Suprapubic skin (tissue), 4 donors: Measurements from ENCODE around the gene APOM. TPM values are rescaled to one million over a fixed set of nuclear protein-coding genes. Genes with fewer than 3 reads are reported as not detected.
A peak's percentile ranks its signal among the peaks of the same experiment; 100 is the strongest.

ENCODE experiments used
- DNase-seq, 2 donors: peaks; one replicate each; pipeline ENCODE4 v3.0.0-alpha.2; 2019; ENCODE audit warnings: low spot score in 2 of 2
- H3K27ac ChIP-seq: fragments of 200-600 bp; sonication (generic); one replicate; pipeline ENCODE4 v1.5.1; 2019
- H3K27me3 ChIP-seq: fragments of 200-600 bp; sonication (generic); one replicate; pipeline ENCODE4 v1.5.1; 2019
- H3K36me3 ChIP-seq: fragments of 200-600 bp; sonication (generic); one replicate; pipeline ENCODE4 v1.5.1; 2019
- H3K4me1 ChIP-seq: fragments of 200-600 bp; sonication (generic); one replicate; pipeline ENCODE4 v1.5.1; 2019
- H3K4me3 ChIP-seq: fragments of 200-600 bp; sonication (generic); one replicate; pipeline ENCODE4 v1.5.1; 2019; ENCODE audit warnings: mild to moderate bottlenecking
- H3K9me3 ChIP-seq: fragments of 200-600 bp; sonication (generic); one replicate; pipeline ENCODE4 v1.5.1; 2019
- CTCF ChIP-seq, 2 donors: fragments of 200-600 bp in 1 of 2; fragments of 450-650 bp in 1 of 2; sonication (generic) in 1 of 2; IDR thresholded peaks; one replicate each; pipeline ENCODE4 v1.5.1; 2016 to 2019; ENCODE audit warnings: antibody characterized with exemption in 2 of 2, mild to moderate bottlenecking in 1 of 2, moderate library complexity in 1 of 2
- EP300 ChIP-seq: sonication (generic); formaldehyde crosslinking; IDR thresholded peaks from one replicate; pipeline ENCODE4 v1.6.1; 2017; ENCODE audit warnings: antibody characterized with exemption
- POLR2A ChIP-seq, 2 donors: fragments of 450-650 bp; IDR thresholded peaks; one replicate each; pipeline ENCODE4 v1.6.1; 2017; ENCODE audit warnings: antibody characterized with exemption in 2 of 2, mild to moderate bottlenecking in 2 of 2, moderate library complexity in 2 of 2
- POLR2AphosphoS5 ChIP-seq, 3 donors: sonication (generic); formaldehyde crosslinking; IDR thresholded peaks; one replicate each; pipeline ENCODE4 v1.6.1; 2017; ENCODE audit warnings: antibody characterized with exemption in 3 of 3
- WGBS: methylation state at CpG from one replicate; pipeline ENCODE4 v1.1.5; 2018; 5-methylcytosine and 5-hydroxymethylcytosine counted together
- total RNA-seq, 4 donors: library from RNA; depleted of rRNA; stranded (reverse); fragments of >200 nt; gene quantifications; one replicate each; pipeline ENCODE4 v1.1.0, GENCODE V29; 2016

Gene APOM
- total RNA-seq, 4 donors from 2014 or later: 2.8 to 8.3 (median 6.1) TPM

DNA sequence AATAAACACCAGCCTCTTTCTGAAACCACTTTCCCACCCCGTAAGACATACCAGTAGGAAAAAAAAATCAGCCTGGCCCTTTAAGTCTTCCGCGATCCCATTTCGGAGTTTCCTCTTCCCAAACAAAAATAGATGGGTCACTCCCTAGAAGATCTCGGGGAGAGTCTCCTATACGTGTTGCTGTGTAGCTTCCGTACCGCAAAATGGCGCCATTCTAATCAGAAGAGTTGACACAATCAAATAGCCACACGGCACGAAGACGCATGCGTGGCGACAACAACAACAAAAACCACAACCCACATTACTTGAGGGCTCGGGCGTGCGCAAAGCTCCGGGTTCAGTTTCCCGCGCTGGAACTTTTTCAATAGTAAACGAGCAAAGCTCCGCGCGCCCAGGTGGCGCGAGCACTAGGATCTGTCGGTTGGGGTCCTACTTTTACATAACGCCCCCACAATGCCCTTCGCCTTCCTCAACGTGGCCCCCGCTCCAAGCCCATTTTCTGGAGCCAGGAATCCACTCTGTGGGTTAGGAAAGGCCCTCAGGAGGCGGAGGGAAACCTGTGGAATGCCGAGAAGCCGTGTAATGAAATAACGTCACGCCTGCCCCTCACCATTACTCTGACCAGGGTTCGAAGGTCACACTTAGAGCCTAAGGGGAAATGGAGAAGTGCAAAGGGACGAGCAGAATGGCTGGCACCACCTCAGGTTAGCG, 9.3 kb downstream of the APOM start, which contains the start of gene GPANK1:
GPANK1 (minus strand) TSS at position 208 of the 711 bp plus-strand sequence. CDS start 519 bp downstream, outside the sequence.
- Histone ChIP-seq H3K27ac (peak within 1 kb of the TSS; percentile 98), H3K4me3 (peak within 1 kb of the TSS; percentile 84), H3K36me3 (peaks cover 34% of the 10 kb centered on the region), H3K27me3 (no peaks in the 10 kb centered on the region), H3K4me1 (peaks cover 59% of the 10 kb centered on the region), H3K9me3 (no peaks in the 10 kb centered on the region)
- 0% methylated on average over 28 of the region's 39 CpGs for WGBS
- peak; percentile 94 to 95 for DNase-seq
- TF ChIP-seq POLR2AphosphoS5 (IDR thresholded peaks at IDR 0.05) (peak in 2 of 3 donors; percentile 23 to 42), EP300 (no peak)

- 2% methylated on average over 55 of the region's 63 CpGs for WGBS
- Histone ChIP-seq H3K27me3 (no peaks in the 10 kb centered on the region), H3K4me3 (peak within 1 kb of the TSS; percentile 84), H3K27ac (peak within 1 kb of the TSS; percentile 98), H3K9me3 (no peaks in the 10 kb centered on the region), H3K4me1 (peaks cover 59% of the 10 kb centered on the region), H3K36me3 (peaks cover 42% of the 10 kb centered on the region)
- DNase-seq: peak; percentile 100
- TF ChIP-seq EP300: no peak
- no peak for TF ChIP-seq CTCF (IDR thresholded peaks at IDR 0.05)
- TF ChIP-seq POLR2AphosphoS5 (IDR thresholded peaks at IDR 0.05): peak in 2 of 3 donors; percentile 71 to 76
- peak; percentile 53 to 76 for TF ChIP-seq POLR2A (IDR thresholded peaks at IDR 0.05)
Observed at GRCh38 chr6:31665501-31666336, 10.0 kb downstream of the APOM start, which contains the start of gene CSNK2B. Gene CSNK2B, plus strand, starts transcription at chr6:31666080. Its CDS starts 752 bp downstream, at chr6:31666832.

DNA sequence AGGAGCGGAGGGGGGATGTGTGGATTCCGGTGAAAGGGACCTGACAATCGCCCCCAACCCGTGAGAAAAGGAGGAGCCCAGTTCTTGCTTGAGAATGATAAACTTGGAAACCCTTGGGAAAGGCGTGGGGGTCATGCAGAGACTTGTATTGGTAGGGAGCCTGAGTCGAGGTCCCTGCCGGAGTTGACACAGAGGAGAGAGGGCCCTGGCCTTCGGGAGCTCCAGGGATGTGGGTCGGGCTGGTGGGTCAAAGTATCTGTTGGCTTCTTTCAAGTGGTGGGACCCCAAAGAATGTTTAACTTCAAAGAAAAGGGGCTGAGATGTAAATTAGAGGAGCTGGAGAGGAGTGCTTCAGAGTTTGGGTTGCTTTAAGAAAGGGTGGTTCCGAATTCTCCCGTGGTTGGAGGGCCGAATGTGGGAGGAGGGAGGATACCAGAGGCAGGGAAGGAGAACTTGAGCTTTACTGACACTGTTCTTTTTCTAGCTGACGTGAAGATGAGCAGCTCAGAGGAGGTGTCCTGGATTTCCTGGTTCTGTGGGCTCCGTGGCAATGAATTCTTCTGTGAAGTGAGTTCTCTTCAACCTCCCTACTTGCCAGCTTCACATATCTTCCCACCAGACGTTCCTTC, 10.8 kb downstream of the APOM start:
- Histone ChIP-seq H3K4me1 (peaks cover 51% of the 10 kb centered on the region), H3K9me3 (no peaks in the 10 kb centered on the region), H3K27me3 (no peaks in the 10 kb centered on the region), H3K36me3 (peaks cover 50% of the 10 kb centered on the region), H3K27ac (peak overlapping the region; percentile 98), H3K4me3 (peak overlapping the region; percentile 84)
- no peak for DNase-seq
- WGBS: 2% methylated on average over 15 of the region's 15 CpGs
- no peak for TF ChIP-seq CTCF (IDR thresholded peaks at IDR 0.05)
- no peak for TF ChIP-seq POLR2A (IDR thresholded peaks at IDR 0.05)
- TF ChIP-seq EP300: no peak
- no peak for TF ChIP-seq POLR2AphosphoS5 (IDR thresholded peaks at IDR 0.05)

DNA sequence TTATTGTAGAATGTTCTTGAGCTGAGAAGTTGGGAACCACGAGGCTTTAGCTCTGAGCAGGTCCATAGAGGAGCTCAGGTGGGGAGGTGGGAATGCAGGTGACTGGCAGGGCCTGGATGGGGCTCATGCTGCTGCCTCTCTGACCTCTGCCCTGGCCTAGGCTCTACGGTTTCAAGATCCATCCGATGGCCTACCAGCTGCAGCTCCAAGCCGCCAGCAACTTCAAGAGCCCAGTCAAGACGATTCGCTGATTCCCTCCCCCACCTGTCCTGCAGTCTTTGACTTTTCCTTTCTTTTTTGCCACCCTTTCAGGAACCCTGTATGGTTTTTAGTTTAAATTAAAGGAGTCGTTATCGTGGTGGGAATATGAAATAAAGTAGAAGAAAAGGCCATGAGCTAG, 14.0 kb downstream of the APOM start, which contains the start of gene LY6G5B:
LY6G5B (plus strand) TSS at position 301 of the 400 bp plus-strand sequence. CDS start 975 bp downstream, outside the sequence.
- peaks cover 68% of the 10 kb centered on the region for H3K36me3 ChIP-seq
- no peaks in the 10 kb centered on the region for H3K27me3 ChIP-seq
- H3K27ac ChIP-seq: no peak within 1 kb of the TSS
- H3K4me3 ChIP-seq: no peak within 1 kb of the TSS
- TF ChIP-seq POLR2A (IDR thresholded peaks at IDR 0.05) (no peak), POLR2AphosphoS5 (IDR thresholded peaks at IDR 0.05) (no peak), EP300 (no peak), CTCF (IDR thresholded peaks at IDR 0.05) (no peak)
- DNase-seq: no peak
- H3K4me1 ChIP-seq: peaks cover 25% of the 10 kb centered on the region
- 88% methylated on average over 8 of the region's 8 CpGs for WGBS
- no peaks in the 10 kb centered on the region for H3K9me3 ChIP-seq

DNA sequence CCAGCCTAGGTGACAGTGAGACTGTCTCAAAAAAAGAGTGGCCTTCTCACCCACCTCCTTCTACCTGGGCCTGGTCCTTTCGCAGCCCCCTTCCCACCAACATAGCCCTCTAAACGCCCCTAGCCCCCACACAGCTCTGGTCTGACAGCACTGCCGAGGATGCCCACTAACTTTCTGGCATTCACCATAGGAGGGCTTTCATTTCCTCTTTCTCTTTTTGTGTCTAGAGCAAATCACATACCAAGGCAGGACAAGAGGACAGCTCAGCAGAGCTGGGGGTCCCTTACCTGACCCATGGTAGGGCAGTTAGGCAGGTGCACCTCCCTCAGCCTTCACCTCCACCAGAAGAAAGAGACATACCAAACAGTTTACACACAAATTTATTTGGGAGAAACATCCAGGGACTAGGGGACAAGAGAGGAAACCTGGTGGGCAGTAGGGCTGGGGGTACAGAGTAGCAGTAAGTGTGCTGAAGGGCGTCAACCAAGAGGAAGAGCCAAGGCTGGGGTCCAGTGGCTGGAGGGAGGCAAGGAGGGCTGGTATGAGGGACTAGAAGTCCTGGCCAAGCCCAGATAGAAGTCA, 20.7 kb downstream of the APOM start:
- no peaks in the 10 kb centered on the region for H3K27me3 ChIP-seq
- 82% methylated on average over 4 of the region's 4 CpGs for WGBS
- H3K9me3 ChIP-seq: no peaks in the 10 kb centered on the region
- no peak overlapping the region for H3K4me3 ChIP-seq
- no peak for DNase-seq
- H3K36me3 ChIP-seq: peaks cover 24% of the 10 kb centered on the region
- TF ChIP-seq EP300 (no peak), POLR2A (IDR thresholded peaks at IDR 0.05) (no peak), POLR2AphosphoS5 (IDR thresholded peaks at IDR 0.05) (no peak), CTCF (IDR thresholded peaks at IDR 0.05) (no peak)
- peaks cover 11% of the 10 kb centered on the region for H3K4me1 ChIP-seq
- no peak overlapping the region for H3K27ac ChIP-seq
